HepG2 (cell line): ENCODE data around the gene EMC9. TPM values are rescaled to one million over a fixed set of nuclear protein-coding genes. Genes with fewer than 3 reads are reported as not detected.

Experiments used
- ADNP ChIP-seq: sonication (generic); formaldehyde crosslinking; IDR thresholded peaks from 2 replicates; pipeline ENCODE4 v1.4.0; 2020; ENCODE audit warnings: missing genetic modification reagents
- CAMTA2 ChIP-seq: sonication (generic); formaldehyde crosslinking; IDR thresholded peaks from 2 replicates; pipeline ENCODE4 v1.4.0; 2020; ENCODE audit warnings: mild to moderate bottlenecking, missing genetic modification reagents, borderline replicate concordance
- CREB1 ChIP-seq, 2 experiments: fragments of 450-650 bp in 1 of 2; IDR thresholded peaks; 2 replicates each; pipeline ENCODE4 v1.6.1; 2016 to 2017; ENCODE audit warnings: control low read depth in 1 of 2, mild to moderate bottlenecking in 1 of 2, missing compliant biosample characterization in 1 of 2, missing genetic modification characterization in 1 of 2
- CTCF ChIP-seq: sonication (generic); formaldehyde crosslinking; IDR thresholded peaks from 2 replicates; pipeline ENCODE4 v1.5.0; 2020; ENCODE audit warnings: mild to moderate bottlenecking, missing genetic modification reagents, moderate library complexity
- DMAP1 ChIP-seq: IDR thresholded peaks from 2 replicates; pipeline ENCODE4 v1.6.1; 2016
- HMG20B ChIP-seq: conservative IDR thresholded peaks from 2 replicates; pipeline ENCODE4 v1.6.1; 2016; ENCODE audit warnings: missing genetic modification reagents, missing compliant biosample characterization
- KLF13 ChIP-seq: sonication (generic); formaldehyde crosslinking; IDR thresholded peaks from 2 replicates; pipeline ENCODE4 v1.4.0; 2020; ENCODE audit warnings: mild to moderate bottlenecking, missing genetic modification reagents
- NFRKB ChIP-seq: fragments of 450-650 bp; IDR thresholded peaks from 2 replicates; pipeline ENCODE4 v1.6.1; 2017
- NR2F6 ChIP-seq, 2 experiments: IDR thresholded peaks; 2 replicates each; pipeline ENCODE4 v1.6.1; 2016; ENCODE audit warnings: antibody characterized with exemption in 1 of 2, mild to moderate bottlenecking in 1 of 2
- PAF1 ChIP-seq: IDR thresholded peaks from 2 replicates; pipeline ENCODE4 v1.6.1; 2016; ENCODE audit warnings: missing genetic modification reagents, missing compliant biosample characterization
- PHB2 ChIP-seq: fragments of 450-650 bp; IDR thresholded peaks from 2 replicates; pipeline ENCODE4 v1.6.1; 2018; ENCODE audit not compliant: partially characterized antibody
- RBAK ChIP-seq: sonication (generic); formaldehyde crosslinking; IDR thresholded peaks from 2 replicates; pipeline ENCODE4 v1.5.1; 2020; ENCODE audit warnings: mild to moderate bottlenecking, missing genetic modification reagents
- RFX3 ChIP-seq: IDR thresholded peaks from 2 replicates; pipeline ENCODE4 v1.6.1; 2016; ENCODE audit warnings: missing biosample characterization, missing genetic modification reagents
- SIX4 ChIP-seq: sonication (generic); formaldehyde crosslinking; IDR thresholded peaks from 2 replicates; pipeline ENCODE4 v1.4.0; 2020; ENCODE audit warnings: missing genetic modification reagents
- THAP11 ChIP-seq: IDR thresholded peaks from 2 replicates; pipeline ENCODE4 v1.6.1; 2016; ENCODE audit warnings: missing biosample characterization, missing genetic modification reagents
- ZNF251 ChIP-seq: sonication (generic); formaldehyde crosslinking; IDR thresholded peaks from 2 replicates; pipeline ENCODE4 v1.9.0; 2021; ENCODE audit warnings: mild to moderate bottlenecking, missing genetic modification reagents
- ZNF260 ChIP-seq: sonication (generic); formaldehyde crosslinking; IDR thresholded peaks from 2 replicates; pipeline ENCODE4 v1.4.0; 2020; ENCODE audit warnings: missing genetic modification reagents, low read depth, mild to moderate bottlenecking, borderline replicate concordance
- ZNF282 ChIP-seq: fragments of 450-650 bp; IDR thresholded peaks from 2 replicates; pipeline ENCODE4 v1.6.1; 2018; ENCODE audit not compliant: partially characterized antibody
- ZNF329 ChIP-seq: sonication (generic); formaldehyde crosslinking; IDR thresholded peaks from 2 replicates; pipeline ENCODE4 v1.9.0; 2021; ENCODE audit warnings: low read depth, mild to moderate bottlenecking, missing genetic modification reagents
- ZNF484 ChIP-seq: sonication (generic); formaldehyde crosslinking; IDR thresholded peaks from 2 replicates; pipeline ENCODE4 v1.5.1; 2020; ENCODE audit warnings: mild to moderate bottlenecking, low read depth, missing genetic modification reagents, borderline replicate concordance
- ZNF687 ChIP-seq: sonication (generic); formaldehyde crosslinking; IDR thresholded peaks from 2 replicates; pipeline ENCODE4 v1.5.1; 2020; ENCODE audit warnings: mild to moderate bottlenecking, missing genetic modification reagents, moderate library complexity
- ZNF773 ChIP-seq: sonication (generic); formaldehyde crosslinking; IDR thresholded peaks from 2 replicates; pipeline ENCODE4 v1.4.0; 2020; ENCODE audit warnings: missing genetic modification reagents, borderline replicate concordance
- polyA plus RNA-seq, 8 experiments: library from polyadenylated mRNA; depleted of rRNA in 3 of 8; stranded (reverse) in 7 of 8; unstranded in 1 of 8; fragments of >200 nt; fragmentation: Illumina TruSeq in 4 of 8; extraction: Trizol in 4 of 8; gene quantifications; 2 replicates each; pipeline versions ENCODE4 v1.2.1 to v1.2.3, GENCODE V29; 2011 to 2016; ENCODE audit warnings: low read depth in 4 of 8, missing spikeins in 1 of 8, mixed read lengths in 1 of 8; ENCODE audit not compliant: insufficient read depth in 1 of 8
- total RNA-seq, 5 experiments: library from RNA; depleted of rRNA; stranded (reverse); fragments of >200 nt; fragmentation: Illumina TruSeq; extraction: Trizol; gene quantifications; 2 replicates each; pipeline ENCODE4 v1.2.3, GENCODE V29; 2016; ENCODE audit warnings: low read depth in 1 of 5
- TF ChIP-seq, protein P1 (sequence below): sonication (generic); formaldehyde crosslinking; IDR thresholded peaks from 2 replicates; pipeline ENCODE4 v1.5.0; 2020; ENCODE audit warnings: mild to moderate bottlenecking, missing genetic modification reagents

The EMC9 gene
- total and polyA plus RNA-seq, 2 of the 13 experiments (the other 11 are each of a cell fraction or from before 2014, with no cell fraction given): 60.5 to 78.7 TPM

GRCh38 chr14:24095271-24096068, 45.9 kb downstream of the EMC9 start (continued):
- TF ChIP-seq ZNF260 (CRISPR knock-in tag) (peak; percentile 82; the same call in 1 of the 2 replicates), RFX3 (CRISPR knock-in tag) (peak; percentile 50), ZNF773 (CRISPR knock-in tag) (peak; percentile 91; the same call in 1 of the 2 replicates), SIX4 (CRISPR knock-in tag) (peak; percentile 85; the same call in 1 of the 2 replicates), CREB1 (IDR thresholded peaks at IDR 0.05) (peak; percentile 66; the same call in 1 of the 2 replicates), CREB1 (CRISPR knock-in tag; IDR thresholded peaks at IDR 0.05) (no peak), ZNF687 (peak; percentile 100), ZNF329 (CRISPR knock-in tag) (no peak), ZNF282 (no peak), CTCF (CRISPR knock-in tag) (peak; percentile 49), HMG20B (CRISPR knock-in tag) (peak; percentile 89), THAP11 (peak; percentile 92), KLF13 (CRISPR knock-in tag) (peak; percentile 74; the same call in 1 of the 2 replicates), ZNF484 (CRISPR knock-in tag) (no peak; the same call in 1 of the 2 replicates), CAMTA2 (CRISPR knock-in tag) (peak; percentile 97), DMAP1 (CRISPR knock-in tag) (peak; percentile 99), NFRKB (no peak), ZNF251 (CRISPR knock-in tag) (peak; percentile 97; the same call in 1 of the 2 replicates), PAF1 (CRISPR knock-in tag) (peak; percentile 99), PHB2 (no peak), NR2F6 (IDR thresholded peaks at IDR 0.05) (peak; percentile 93), NR2F6 (CRISPR knock-in tag; IDR thresholded peaks at IDR 0.05) (peak; percentile 94), RBAK (CRISPR knock-in tag) (peak; percentile 90), ADNP (no peak; the same call in 1 of the 2 replicates)
- TF ChIP-seq, protein P1, sequence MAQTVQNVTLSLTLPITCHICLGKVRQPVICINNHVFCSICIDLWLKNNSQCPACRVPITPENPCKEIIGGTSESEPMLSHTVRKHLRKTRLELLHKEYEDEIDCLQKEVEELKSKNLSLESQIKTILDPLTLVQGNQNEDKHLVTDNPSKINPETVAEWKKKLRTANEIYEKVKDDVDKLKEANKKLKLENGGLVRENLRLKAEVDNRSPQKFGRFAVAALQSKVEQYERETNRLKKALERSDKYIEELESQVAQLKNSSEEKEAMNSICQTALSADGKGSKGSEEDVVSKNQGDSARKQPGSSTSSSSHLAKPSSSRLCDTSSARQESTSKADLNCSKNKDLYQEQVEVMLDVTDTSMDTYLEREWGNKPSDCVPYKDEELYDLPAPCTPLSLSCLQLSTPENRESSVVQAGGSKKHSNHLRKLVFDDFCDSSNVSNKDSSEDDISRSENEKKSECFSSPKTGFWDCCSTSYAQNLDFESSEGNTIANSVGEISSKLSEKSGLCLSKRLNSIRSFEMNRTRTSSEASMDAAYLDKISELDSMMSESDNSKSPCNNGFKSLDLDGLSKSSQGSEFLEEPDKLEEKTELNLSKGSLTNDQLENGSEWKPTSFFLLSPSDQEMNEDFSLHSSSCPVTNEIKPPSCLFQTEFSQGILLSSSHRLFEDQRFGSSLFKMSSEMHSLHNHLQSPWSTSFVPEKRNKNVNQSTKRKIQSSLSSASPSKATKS: no peak
